GM12878 (cell line): Measurements from ENCODE around the gene MARCHF2.

Experiments
- CEBPB ChIP-seq, 2 experiments: fragments of 150-350 bp in 1 of 2; IDR thresholded peaks; 2 replicates each; pipeline ENCODE4 v1.6.1; 2012 to 2014; ENCODE audit warnings: low read depth in 2 of 2, low read length in 2 of 2, borderline replicate concordance in 1 of 2, inconsistent platforms in 1 of 2
- CEBPZ ChIP-seq: fragments of 150-350 bp; IDR thresholded peaks from 2 replicates; pipeline ENCODE4 v1.6.1; 2016; ENCODE audit warnings: low read depth, low read length
- CTCF ChIP-seq, 3 experiments: IDR thresholded peaks in 2 of 3; conservative IDR thresholded peaks in 1 of 3; 2 replicates each; pipeline ENCODE4 v1.5.1; 2011; ENCODE audit warnings: low read depth in 3 of 3, low read length in 3 of 3, mild to moderate bottlenecking in 3 of 3, control low read depth in 2 of 3, moderate library complexity in 2 of 3, inconsistent platforms in 1 of 3, mixed read lengths in 1 of 3; ENCODE audit not compliant: control insufficient read depth in 2 of 3, insufficient read depth in 1 of 3; ENCODE audit errors: extremely low read depth in 1 of 3
- GABPA ChIP-seq: IDR thresholded peaks from 2 replicates; pipeline ENCODE4 v1.6.1; 2014; ENCODE audit warnings: antibody characterized with exemption, low read depth, mild to moderate bottlenecking, inconsistent platforms
- POLR2A ChIP-seq: IDR thresholded peaks from 2 replicates; pipeline ENCODE4 v1.6.1; 2011; ENCODE audit warnings: low read depth, mild to moderate bottlenecking, low read length
- POLR2AphosphoS5 ChIP-seq: IDR thresholded peaks from 2 replicates; pipeline ENCODE4 v1.6.1; 2011; ENCODE audit warnings: mild to moderate bottlenecking, low read length, inconsistent platforms
- SIX5 ChIP-seq: IDR thresholded peaks from 2 replicates; pipeline ENCODE4 v1.6.1; 2011; ENCODE audit warnings: mild to moderate bottlenecking, low read depth, low read length, moderate library complexity; ENCODE audit not compliant: severe bottlenecking
- SREBF1 ChIP-seq: IDR thresholded peaks from 2 replicates; pipeline ENCODE4 v1.6.1; 2012; ENCODE audit warnings: mild to moderate bottlenecking, low read length
- SREBF2 ChIP-seq: IDR thresholded peaks from 2 replicates; pipeline ENCODE4 v1.6.1; 2012; ENCODE audit warnings: mild to moderate bottlenecking, low read length
- ZNF274 ChIP-seq: IDR thresholded peaks from one replicate; pipeline ENCODE4 v1.8.0; 2011; ENCODE audit not compliant: insufficient read length, insufficient read depth
- TF ChIP-seq, protein P1 (sequence below): fragments of 450-650 bp; IDR thresholded peaks from 2 replicates; pipeline ENCODE4 v1.6.1; 2018; ENCODE audit warnings: borderline replicate concordance, mild to moderate bottlenecking; ENCODE audit not compliant: partially characterized antibody

- no peak for TF ChIP-seq SREBF2
- TF ChIP-seq POLR2A: no peak
- no peak for TF ChIP-seq CTCF (IDR thresholded peaks at IDR 0.05 in 2 of 3, conservative IDR thresholded peaks at IDR 0.05 in 1 of 3; ENCODE audit: control insufficient read depth in 2 of 3, extremely low read depth in 1 of 3, insufficient read depth in 1 of 3, low read depth in 3 of 3, low read length in 3 of 3)
- TF ChIP-seq GABPA: no peak
- no peak for TF ChIP-seq CEBPB (IDR thresholded peaks at IDR 0.05; ENCODE audit: borderline replicate concordance in 1 of 2, low read depth in 2 of 2, low read length in 2 of 2)
- no peak for TF ChIP-seq ZNF274
- TF ChIP-seq POLR2AphosphoS5: no peak
- TF ChIP-seq, protein P1, sequence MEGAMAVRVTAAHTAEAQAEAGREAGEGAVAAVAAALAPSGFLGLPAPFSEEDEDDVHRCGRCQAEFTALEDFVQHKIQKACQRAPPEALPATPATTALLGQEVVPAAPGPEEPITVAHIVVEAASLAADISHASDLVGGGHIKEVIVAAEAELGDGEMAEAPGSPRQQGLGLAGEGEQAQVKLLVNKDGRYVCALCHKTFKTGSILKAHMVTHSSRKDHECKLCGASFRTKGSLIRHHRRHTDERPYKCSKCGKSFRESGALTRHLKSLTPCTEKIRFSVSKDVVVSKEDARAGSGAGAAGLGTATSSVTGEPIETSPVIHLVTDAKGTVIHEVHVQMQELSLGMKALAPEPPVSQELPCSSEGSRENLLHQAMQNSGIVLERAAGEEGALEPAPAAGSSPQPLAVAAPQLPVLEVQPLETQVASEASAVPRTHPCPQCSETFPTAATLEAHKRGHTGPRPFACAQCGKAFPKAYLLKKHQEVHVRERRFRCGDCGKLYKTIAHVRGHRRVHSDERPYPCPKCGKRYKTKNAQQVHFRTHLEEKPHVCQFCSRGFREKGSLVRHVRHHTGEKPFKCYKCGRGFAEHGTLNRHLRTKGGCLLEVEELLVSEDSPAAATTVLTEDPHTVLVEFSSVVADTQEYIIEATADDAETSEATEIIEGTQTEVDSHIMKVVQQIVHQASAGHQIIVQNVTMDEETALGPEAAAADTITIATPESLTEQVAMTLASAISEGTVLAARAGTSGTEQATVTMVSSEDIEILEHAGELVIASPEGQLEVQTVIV: no peak
- no peak for TF ChIP-seq SIX5
- TF ChIP-seq SREBF1: no peak
- TF ChIP-seq CEBPZ: no peak
Measured at GRCh38 chr19:8460516-8461298, 47.6 kb downstream of the MARCHF2 start.
